GM18858 (cell line): ENCODE data around the gene COQ4.
"Not testable (repeated sequence)": the region's sequence is repeated elsewhere in the genome, so short reads cannot be mapped to it uniquely, and the experiment has no call there.

Source experiments
- ATAC-seq: cut with Tn5 transposase; IDR thresholded peaks from one replicate; pipeline ENCODE4 v1.9.1; 2021; ENCODE audit not compliant: unreplicated experiment

Gene COQ4

GRCh38 chr9:128298535-128299482 is 23.8 kb upstream of the COQ4 start:
- no peak for ATAC-seq

DNA sequence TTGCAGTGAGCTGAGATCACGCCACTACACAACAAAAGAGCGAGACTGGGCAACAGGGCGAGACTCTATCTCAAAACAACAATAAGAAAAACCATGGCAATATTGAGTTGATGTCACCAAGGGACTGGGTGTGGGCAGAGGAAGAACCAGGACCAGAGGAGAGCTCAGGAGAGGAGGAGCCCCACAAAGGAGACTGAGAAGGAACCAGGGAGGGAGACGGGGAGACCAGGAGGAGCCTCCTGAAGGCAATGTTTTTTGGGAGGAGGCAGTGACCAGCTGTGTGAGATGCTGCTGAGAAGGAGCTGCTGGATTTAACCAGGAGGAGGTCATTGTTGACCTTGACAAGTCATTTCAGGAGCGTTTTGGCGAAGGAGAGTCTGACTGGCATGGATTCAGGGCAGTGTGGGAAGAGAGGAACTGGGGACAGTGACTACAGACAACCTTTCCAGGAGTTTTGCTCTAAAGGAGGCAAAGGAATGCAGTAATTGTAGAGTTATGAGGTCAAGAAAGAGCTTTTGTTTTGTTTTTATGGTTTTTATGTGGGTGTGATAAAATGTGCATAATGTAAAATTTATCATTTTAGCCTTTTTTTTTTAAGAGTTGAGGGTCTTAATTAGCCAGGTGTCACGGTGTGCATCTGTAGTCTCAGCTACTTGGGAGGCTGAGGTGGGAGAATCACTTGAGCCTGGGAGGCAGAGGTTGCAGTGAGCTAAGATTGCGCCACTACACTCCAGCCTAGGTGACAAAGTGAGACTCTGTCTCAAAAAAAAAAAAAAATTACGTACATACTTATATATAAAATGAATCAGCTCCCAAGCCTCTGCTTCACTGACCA is 18.3 kb upstream of the COQ4 start:
- ATAC-seq, result no peak

DNA sequence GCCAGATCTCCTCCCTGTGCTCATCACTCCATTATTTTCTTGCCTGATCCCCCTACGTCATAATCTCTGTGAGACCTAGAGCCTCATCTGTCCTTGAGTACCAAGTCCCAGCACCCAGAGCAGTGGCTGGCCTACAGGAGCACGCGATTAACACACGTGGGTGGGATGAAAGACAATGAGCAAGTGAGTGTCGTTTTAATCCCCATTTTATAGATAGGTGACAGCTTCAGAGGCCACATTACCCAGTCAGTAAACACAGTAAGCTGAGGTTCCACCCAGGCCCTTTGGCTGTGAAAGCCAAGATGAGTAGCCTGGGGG is 17.7 kb upstream of the COQ4 start:
- ATAC-seq, result no peak

DNA sequence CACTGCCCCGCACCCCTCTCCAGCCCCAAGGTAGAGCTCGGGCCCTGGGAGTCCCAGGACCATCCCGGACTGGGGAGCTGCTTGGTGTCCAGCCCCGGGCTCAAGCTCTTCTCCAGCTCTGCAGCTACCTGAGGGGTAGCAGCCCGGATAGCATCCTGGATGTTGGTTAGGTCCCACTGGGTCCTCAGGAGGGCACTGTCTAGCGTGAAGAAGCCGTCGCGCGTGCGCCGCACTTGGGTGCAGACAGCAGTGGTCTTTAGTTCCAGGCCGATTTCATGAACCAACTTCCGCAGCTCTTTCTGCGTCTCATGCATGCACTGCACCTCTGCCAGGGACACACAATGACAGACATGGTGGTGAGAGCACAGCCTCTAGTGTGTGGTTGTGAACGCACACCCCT is 13.1 kb upstream of the COQ4 start:
- ATAC-seq, result no peak

DNA sequence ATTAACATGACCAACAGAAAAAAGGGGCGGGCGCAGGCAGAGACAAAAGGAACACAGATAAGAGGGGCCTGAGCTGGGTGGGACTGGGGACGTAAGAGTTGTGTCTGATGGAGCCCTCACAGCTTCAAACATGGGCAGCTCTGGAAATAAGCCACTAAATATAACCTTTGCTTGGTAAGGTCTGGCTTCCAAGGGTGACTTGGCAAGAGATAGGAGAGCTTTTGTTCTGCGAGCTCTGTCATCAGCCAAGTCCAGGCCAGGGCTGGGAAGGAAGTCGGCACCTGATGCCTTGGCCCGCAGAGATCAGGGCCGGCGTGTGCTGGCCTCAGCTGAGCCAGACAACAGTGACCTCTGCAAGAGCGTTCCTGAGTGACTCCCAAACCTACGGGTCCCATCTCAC is 12.2 kb upstream of the COQ4 start:
- no peak for ATAC-seq

- no peak for ATAC-seq
Observed at GRCh38 chr9:128314697-128315096, 7.9 kb upstream of the COQ4 start.

- ATAC-seq, result no peak
Observed at GRCh38 chr9:128316421-128316820, 6.2 kb upstream of the COQ4 start.

DNA sequence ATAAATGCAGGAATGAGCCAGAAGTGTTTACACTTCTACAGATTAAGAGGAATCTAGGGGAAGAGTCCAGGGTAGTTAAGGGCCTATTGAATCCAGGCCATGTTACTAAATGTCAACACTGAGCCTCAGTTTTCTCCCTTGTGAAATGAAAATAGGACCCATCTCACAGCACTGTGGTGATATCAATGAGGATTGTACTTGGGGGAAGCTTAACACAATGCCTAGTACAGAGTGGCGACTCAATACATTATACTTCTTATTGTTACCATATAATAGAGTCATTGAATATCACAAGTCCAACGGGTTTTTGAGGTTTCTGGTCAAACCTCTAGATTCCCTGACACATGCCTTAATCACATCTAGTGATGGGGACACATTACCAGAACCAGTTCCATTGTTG is 5.0 kb upstream of the COQ4 start:
- no peak for ATAC-seq

DNA sequence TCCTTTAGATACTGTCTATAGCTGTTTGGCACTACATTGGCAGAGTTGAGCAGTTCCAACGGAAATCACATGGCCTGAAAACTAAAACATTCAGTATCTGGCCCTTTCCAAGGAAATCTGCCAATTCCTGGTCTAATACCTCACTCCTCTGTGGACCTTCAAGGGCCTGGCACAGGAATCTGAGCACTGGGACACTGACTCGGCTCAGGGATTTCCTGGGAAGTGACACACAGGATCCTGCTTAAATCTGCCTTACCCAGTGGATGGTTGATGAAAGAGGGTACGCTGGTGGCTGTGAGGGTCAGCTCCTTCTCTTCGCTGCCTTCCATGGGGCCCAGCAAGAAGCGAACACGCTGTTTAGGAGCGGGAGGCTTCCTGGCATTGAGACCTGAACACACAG is 1.3 kb upstream of the COQ4 start:
- no peak for ATAC-seq

DNA sequence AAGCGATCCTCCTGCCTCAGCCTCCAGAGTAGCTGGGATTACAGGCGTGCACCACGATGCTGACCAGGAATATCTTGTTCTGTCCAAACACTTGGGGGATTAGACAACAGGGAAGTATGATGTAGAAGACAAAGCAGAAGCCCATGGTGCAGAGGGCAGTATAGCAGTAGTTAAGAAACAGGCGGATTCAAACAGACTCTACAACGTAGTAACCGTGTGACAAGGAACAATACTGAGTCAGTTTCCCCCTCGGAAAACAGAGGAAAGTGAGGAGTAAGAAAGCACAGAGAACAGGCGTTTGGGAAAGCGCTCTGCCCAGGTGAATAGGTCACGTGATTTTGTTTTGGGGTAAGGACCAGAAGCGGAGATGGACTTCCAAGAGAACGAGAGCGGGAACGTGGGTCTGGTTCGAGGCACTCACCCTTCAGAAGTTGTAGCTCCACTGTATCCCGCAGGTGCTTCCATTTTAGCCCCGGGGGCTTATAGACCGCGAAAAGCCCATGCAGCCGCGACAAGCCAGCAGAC is 698 bp upstream of the COQ4 start:
- ATAC-seq, result peak; percentile 6

DNA sequence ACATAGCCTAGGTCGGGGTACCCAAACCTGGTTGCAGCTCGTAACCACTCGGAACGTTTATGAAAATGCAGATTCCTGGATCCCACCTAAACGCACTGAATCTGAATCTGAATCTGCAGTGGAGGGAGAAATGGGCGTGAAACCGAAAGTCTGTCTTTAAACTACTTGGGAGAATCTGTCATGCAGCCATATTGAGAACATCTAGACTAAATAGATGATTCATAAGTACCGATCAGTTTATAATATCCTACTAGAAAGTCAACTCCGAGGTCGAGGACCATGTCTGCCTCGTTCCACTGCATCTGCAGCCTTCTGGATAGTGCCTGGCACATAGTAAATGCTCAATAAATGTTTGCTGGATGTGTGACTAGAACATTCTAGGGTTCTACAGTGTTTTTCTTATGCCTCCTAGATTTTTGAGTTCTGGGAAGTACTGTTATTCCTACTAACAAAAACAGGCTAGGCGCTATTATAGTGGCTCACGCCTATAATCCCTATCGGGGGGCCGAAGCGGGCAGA is 632 bp downstream of the COQ4 start:
- ATAC-seq, result peak; percentile 11

DNA sequence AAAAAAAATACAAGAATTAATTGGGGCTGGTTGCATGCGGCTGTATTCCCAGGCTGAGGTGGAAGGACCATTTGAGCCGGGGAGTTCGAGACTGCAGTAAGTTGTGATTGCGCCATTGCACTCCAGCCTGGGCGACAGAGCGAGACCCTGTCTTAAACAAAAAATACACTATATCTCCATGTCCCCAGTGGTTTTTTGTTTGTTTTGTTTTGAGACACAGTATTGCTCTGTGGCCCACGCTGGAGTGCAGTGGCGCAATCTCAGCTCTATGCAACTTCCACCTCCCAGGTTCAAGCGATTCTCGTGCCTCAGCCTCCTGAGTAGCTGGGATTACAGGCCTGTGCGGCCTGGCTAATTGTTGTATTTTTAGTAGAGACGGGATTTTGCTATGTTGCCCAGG is 1.2 kb downstream of the COQ4 start:
- no peak for ATAC-seq

GRCh38 chr9:128324401-128324800 is 1.8 kb downstream of the COQ4 start:
- ATAC-seq, result no peak

DNA sequence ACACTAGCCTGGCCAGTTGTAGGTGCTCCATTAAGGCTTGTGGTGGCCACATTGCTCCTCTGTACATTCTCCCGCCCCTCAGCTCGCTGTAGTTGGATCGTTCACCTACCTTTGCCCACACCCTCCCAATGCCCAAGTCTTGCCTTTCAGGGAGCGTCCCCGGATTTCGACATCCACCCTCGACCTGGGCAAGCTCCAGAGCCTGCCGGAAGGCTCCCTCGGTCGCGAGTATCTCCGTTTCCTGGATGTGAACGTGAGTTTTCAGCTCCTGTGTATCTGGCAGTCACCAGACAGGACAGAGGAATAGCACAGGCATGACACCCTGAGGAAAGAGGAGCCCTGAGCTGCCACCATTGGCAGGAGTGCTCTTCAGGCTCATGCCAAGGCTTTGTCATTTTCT is 3.0 kb downstream of the COQ4 start:
- ATAC-seq, result no peak

DNA sequence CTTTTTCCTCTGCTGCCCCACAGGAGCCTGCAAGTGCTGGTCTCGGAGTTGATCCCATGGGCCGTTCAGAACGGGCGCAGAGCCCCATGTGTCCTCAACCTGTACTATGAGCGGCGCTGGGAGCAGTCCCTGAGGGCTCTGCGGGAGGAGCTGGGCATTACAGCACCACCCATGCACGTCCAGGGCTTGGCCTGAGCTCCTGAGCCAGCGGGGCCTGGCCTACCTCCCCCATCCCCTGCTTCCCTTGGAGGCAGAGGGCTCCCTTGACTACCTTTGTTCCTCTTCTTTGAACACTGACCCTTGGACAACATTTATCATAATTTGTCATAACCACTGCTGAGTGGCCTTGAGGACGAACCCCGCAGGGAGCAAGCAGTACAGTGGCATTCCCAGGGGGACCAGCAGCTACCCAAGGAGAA is 10.8 kb downstream of the COQ4 start:
- no peak for ATAC-seq

DNA sequence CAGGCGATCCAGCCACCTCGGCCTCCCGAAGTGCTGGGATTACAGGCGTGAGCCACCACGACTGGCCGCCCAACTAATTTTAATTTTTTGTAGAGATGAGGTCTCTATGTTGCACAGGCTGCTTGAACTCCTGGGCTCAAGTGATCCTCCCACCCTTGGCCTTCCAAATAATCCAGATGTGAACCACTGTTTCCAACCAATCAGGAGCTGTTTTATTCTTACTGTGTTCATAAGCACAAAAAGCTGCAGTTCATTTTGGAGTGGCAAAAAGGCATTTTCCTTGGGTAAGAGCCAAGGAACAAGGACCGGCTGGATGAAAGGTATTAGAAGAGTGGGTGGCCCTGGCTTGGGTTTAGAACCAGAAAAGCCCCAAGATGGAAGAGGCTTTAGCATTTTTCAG is 12.5 kb downstream of the COQ4 start:
- ATAC-seq, result no peak

GRCh38 chr9:128335914-128336313 is 13.3 kb downstream of the COQ4 start:
- no peak for ATAC-seq

GRCh38 chr9:128337936-128338335 is 15.3 kb downstream of the COQ4 start:
- no peak for ATAC-seq

- ATAC-seq, result not testable (repeated sequence)
Observed at GRCh38 chr9:128338852-128339614, 16.4 kb downstream of the COQ4 start.

GRCh38 chr9:128339761-128340690 is 17.4 kb downstream of the COQ4 start, which contains the start of gene SLC27A4:
Gene SLC27A4 (plus strand): TSS chr9:128340527. CDS start chr9:128343133, 2,606 bp downstream.
- ATAC-seq, result peak; percentile 53
